GM23338 (cell line): ENCODE measurements around the gene CHD8. TPM values are rescaled to one million over a fixed set of nuclear protein-coding genes. Genes with fewer than 3 reads are reported as not detected.

Experiments
- ATAC-seq: fragments of 200-7000 bp; cut with Tn5 transposase; 3 replicates; pipeline ENCODE4 v1.9.1; 2020
- DNase-seq: peaks from one replicate; pipeline ENCODE4 v3.0.0-alpha.2; 2015; ENCODE audit warnings: low spot score
- H2AFZ ChIP-seq: fragments of 200-600 bp; sonication (generic); 2 replicates; pipeline ENCODE4 v1.8.0; 2016; ENCODE audit warnings: antibody characterized with exemption, mild to moderate bottlenecking, moderate library complexity
- H3F3A ChIP-seq: fragments of 200-600 bp; sonication (generic); replicated peaks from 2 replicates; pipeline ENCODE4 v1.8.0; 2017; ENCODE audit warnings: antibody characterized with exemption, mixed run types, low read depth
- H3K27ac ChIP-seq: fragments of 200-600 bp; sonication (generic); 2 replicates; pipeline ENCODE4 v1.6.1; 2016; ENCODE audit warnings: low read depth
- H3K27me3 ChIP-seq: fragments of 200-600 bp; sonication (generic); 2 replicates; pipeline ENCODE4 v1.8.0; 2016; ENCODE audit warnings: mild to moderate bottlenecking, mixed run types, moderate library complexity; ENCODE audit not compliant: insufficient read depth
- H3K36me3 ChIP-seq: fragments of 200-600 bp; sonication (generic); 2 replicates; pipeline ENCODE4 v1.8.0; 2016; ENCODE audit warnings: mild to moderate bottlenecking; ENCODE audit not compliant: insufficient read depth
- H3K4me1 ChIP-seq: fragments of 200-600 bp; sonication (generic); 2 replicates; pipeline ENCODE4 v1.8.0; 2016; ENCODE audit warnings: mild to moderate bottlenecking, moderate library complexity; ENCODE audit not compliant: insufficient read depth
- H3K4me2 ChIP-seq: fragments of 200-600 bp; sonication (generic); 2 replicates; pipeline ENCODE4 v1.7.1; 2017; ENCODE audit warnings: mixed run types
- H3K4me3 ChIP-seq: fragments of 200-600 bp; sonication (generic); 2 replicates; pipeline ENCODE4 v1.6.1; 2016; ENCODE audit warnings: mixed run types
- H3K79me2 ChIP-seq: fragments of 200-600 bp; sonication (generic); replicated peaks from 2 replicates; pipeline ENCODE4 v1.8.0; 2017; ENCODE audit warnings: mild to moderate bottlenecking; ENCODE audit not compliant: insufficient read depth
- H3K9me2 ChIP-seq: fragments of 200-600 bp; sonication (generic); 2 replicates; pipeline ENCODE4 v1.8.0; 2017; ENCODE audit not compliant: insufficient read depth
- H4K20me1 ChIP-seq: fragments of 200-600 bp; sonication (generic); replicated peaks from 2 replicates; pipeline ENCODE4 v1.8.0; 2017; ENCODE audit warnings: mild to moderate bottlenecking; ENCODE audit not compliant: insufficient read depth
- H3K27ac Mint-ChIP-seq: 2 replicates; pipeline ENCODE4 v1.8.0; 2020; ENCODE audit warnings: inconsistent platforms, mild to moderate bottlenecking, moderate library complexity, mixed read lengths
- H3K27me3 Mint-ChIP-seq: 3 replicates; pipeline ENCODE4 v1.8.0; 2022; ENCODE audit warnings: low read depth, mild to moderate bottlenecking, moderate library complexity, mixed read lengths, inconsistent platforms; ENCODE audit not compliant: insufficient read depth, poor library complexity
- H3K36me3 Mint-ChIP-seq: 3 replicates; pipeline ENCODE4 v1.8.0; 2021; ENCODE audit warnings: low read depth, mild to moderate bottlenecking, inconsistent platforms, moderate library complexity, mixed read lengths
- H3K4me1 Mint-ChIP-seq: 3 replicates; pipeline ENCODE4 v1.8.0; 2020; ENCODE audit warnings: mild to moderate bottlenecking, inconsistent platforms, mixed read lengths
- H3K4me3 Mint-ChIP-seq: 3 replicates; pipeline ENCODE4 v1.8.0; 2021; ENCODE audit warnings: moderate library complexity, mild to moderate bottlenecking, inconsistent platforms, mixed read lengths
- H3K9me3 Mint-ChIP-seq: 3 replicates; pipeline ENCODE4 v1.8.0; 2020; ENCODE audit warnings: moderate library complexity, mild to moderate bottlenecking, inconsistent platforms, mixed read lengths
- CREB1 ChIP-seq: fragments of 250-450 bp; sonication (Bioruptor Pico); IDR thresholded peaks from 2 replicates; pipeline ENCODE4 v1.5.0; 2020; ENCODE audit warnings: low read depth, mild to moderate bottlenecking, moderate library complexity
- ETS1 ChIP-seq: IDR thresholded peaks from 2 replicates; pipeline ENCODE4 v1.6.1; 2016; ENCODE audit warnings: antibody characterized with exemption
- EZH2 ChIP-seq: fragments of 200-600 bp; sonication (generic); IDR thresholded peaks from one replicate; pipeline ENCODE4 v1.8.0; 2017; ENCODE audit warnings: antibody characterized with exemption, mild to moderate bottlenecking, low read depth; ENCODE audit not compliant: unreplicated experiment
- EZH2phosphoT487 ChIP-seq: fragments of 200-600 bp; sonication (generic); IDR thresholded peaks from one replicate; pipeline ENCODE4 v1.8.1; 2018; ENCODE audit warnings: antibody characterized with exemption; ENCODE audit not compliant: unreplicated experiment
- POLR2AphosphoS5 ChIP-seq: IDR thresholded peaks from 2 replicates; pipeline ENCODE4 v1.6.1; 2016; ENCODE audit warnings: antibody characterized with exemption, low read depth
- ZNF114 ChIP-seq: fragments of 250-450 bp; sonication (Bioruptor Pico); IDR thresholded peaks from 2 replicates; pipeline ENCODE4 v1.5.0; 2020; ENCODE audit warnings: mild to moderate bottlenecking, moderate library complexity
- ZNF462 ChIP-seq: fragments of 250-450 bp; sonication (Bioruptor Pico); IDR thresholded peaks from 2 replicates; pipeline ENCODE4 v1.5.0; 2020; ENCODE audit warnings: mild to moderate bottlenecking, moderate library complexity
- polyA plus RNA-seq: library from polyadenylated mRNA; unstranded; fragments of >200 nt; fragmentation: Nextera tagmentation; extraction: Ambion mirVana; gene quantifications from 2 replicates; pipeline ENCODE4 v1.2.1, GENCODE V29; 2016
- total RNA-seq: library from RNA; depleted of rRNA; stranded (reverse); fragments of >200 nt; shearing (Covaris generic); gene quantifications from 2 replicates; pipeline ENCODE4 v1.2.3, GENCODE V29; 2014

Gene CHD8
- total and polyA plus RNA-seq, 2 experiments from 2014 or later = 96.2 to 129 TPM

- no peak overlapping the region for H3K27ac Mint-ChIP-seq
- no peak overlapping the region for H3K4me3 Mint-ChIP-seq
- H3K27me3 Mint-ChIP-seq = peaks cover 9% of the 10 kb centered on the region
- H3K4me2 ChIP-seq = no peak overlapping the region
- H3F3A ChIP-seq = peaks cover 19% of the 10 kb centered on the region
- ATAC-seq (no peak), DNase-seq (no peak)
- no peak for TF ChIP-seq POLR2AphosphoS5
- no peak for TF ChIP-seq EZH2
- no peak for TF ChIP-seq ZNF114 (CRISPR knock-in tag)
- no peak for TF ChIP-seq ETS1
- peaks cover 14% of the 10 kb centered on the region; the same call in 2 of the 3 replicates for H3K4me1 Mint-ChIP-seq
- H3K36me3 Mint-ChIP-seq = peaks cover 48% of the 10 kb centered on the region
- H4K20me1 ChIP-seq = peaks cover 6% of the 10 kb centered on the region
- H3K4me1 ChIP-seq = peaks cover 8% of the 10 kb centered on the region
- H3K27me3 ChIP-seq = no peaks in the 10 kb centered on the region
- H3K79me2 ChIP-seq = no peaks in the 10 kb centered on the region
- peaks cover 36% of the 10 kb centered on the region for H3K36me3 ChIP-seq
- H3K27ac ChIP-seq = peak overlapping the region; percentile 68; the same call in 1 of the 2 replicates
- no peaks in the 10 kb centered on the region for H3K9me3 Mint-ChIP-seq
- H3K4me3 ChIP-seq = no peak overlapping the region
- H2AFZ ChIP-seq = no peak overlapping the region
- no peaks in the 10 kb centered on the region for H3K9me2 ChIP-seq
These were observed 105.4 kb downstream of the CHD8 start for GRCh38 chr14:21350539-21350938.

- H3K27ac ChIP-seq = no peak overlapping the region; the same call in 1 of the 2 replicates
These were observed 108.7 kb downstream of the CHD8 start for GRCh38 chr14:21347201-21347600.

GRCh38 chr14:21346532-21347135 is 109.3 kb downstream of the CHD8 start:
- H3F3A ChIP-seq = peaks cover 6% of the 10 kb centered on the region
- no peak overlapping the region for H3K4me3 Mint-ChIP-seq
- no peak overlapping the region; the same call in 1 of the 2 replicates for H2AFZ ChIP-seq
- H3K27ac ChIP-seq = no peak overlapping the region; the same call in 1 of the 2 replicates
- ATAC-seq = no peak
- 0 out of 2 replicates have a peak, but pooled peaks cover 5% of the 10 kb centered on the region for H3K36me3 ChIP-seq
- H3K4me1 ChIP-seq = peaks cover 8% of the 10 kb centered on the region
- no peak overlapping the region; the same call in 1 of the 2 replicates for H3K27ac Mint-ChIP-seq
- no peak overlapping the region for H3K4me3 ChIP-seq
- H3K36me3 Mint-ChIP-seq = peaks cover 11% of the 10 kb centered on the region; the same call in 2 of the 3 replicates
- no peaks in the 10 kb centered on the region for H3K27me3 ChIP-seq
- no peak overlapping the region for H3K4me2 ChIP-seq
- H3K9me3 Mint-ChIP-seq = no peaks in the 10 kb centered on the region
- H3K79me2 ChIP-seq = no peaks in the 10 kb centered on the region
- no peaks in the 10 kb centered on the region for H3K9me2 ChIP-seq
- peaks cover 9% of the 10 kb centered on the region for H3K27me3 Mint-ChIP-seq
- H3K4me1 Mint-ChIP-seq = peaks cover 14% of the 10 kb centered on the region; the same call in 2 of the 3 replicates
- DNase-seq = no peak
- H4K20me1 ChIP-seq = no peaks in the 10 kb centered on the region
- TF ChIP-seq ETS1 (no peak), ZNF462 (no peak), EZH2 (no peak)

More at GRCh38 chr14:21347201-21347600, 108.7 kb downstream of the CHD8 start:
- DNase-seq (peak; percentile 14), ATAC-seq (no peak; the same call in 2 of the 3 replicates)
- H3K27me3 Mint-ChIP-seq = peaks cover 9% of the 10 kb centered on the region
- H3K27ac Mint-ChIP-seq = no peak overlapping the region; the same call in 1 of the 2 replicates
- no peak overlapping the region for H3K4me2 ChIP-seq
- no peaks in the 10 kb centered on the region for H3K27me3 ChIP-seq
- no peaks in the 10 kb centered on the region for H3K9me2 ChIP-seq
- H4K20me1 ChIP-seq = no peaks in the 10 kb centered on the region
- H3K79me2 ChIP-seq = no peaks in the 10 kb centered on the region
- peaks cover 17% of the 10 kb centered on the region for H3K36me3 Mint-ChIP-seq
- peaks cover 10% of the 10 kb centered on the region; the same call in 1 of the 2 replicates for H3K36me3 ChIP-seq
- H3K9me3 Mint-ChIP-seq = no peaks in the 10 kb centered on the region
- H3K4me1 Mint-ChIP-seq = peaks cover 14% of the 10 kb centered on the region; the same call in 2 of the 3 replicates
- peaks cover 6% of the 10 kb centered on the region for H3F3A ChIP-seq
- H3K4me3 Mint-ChIP-seq = no peak overlapping the region
- H3K4me3 ChIP-seq = no peak overlapping the region
- no peak overlapping the region for H2AFZ ChIP-seq
- no peak for TF ChIP-seq EZH2phosphoT487
- no peak for TF ChIP-seq CREB1 (CRISPR knock-in tag)
- H3K4me1 ChIP-seq = peaks cover 8% of the 10 kb centered on the region
